H9 (cell line): ENCODE data around the gene FAM3A. TPM values are rescaled to one million over a fixed set of nuclear protein-coding genes. Genes with fewer than 3 reads are reported as not detected.

Experiments used
- DNase-seq: peaks from one replicate; pipeline ENCODE4 v3.0.0-alpha.2; 2017
- H2AFZ ChIP-seq: one replicate; pipeline ENCODE4 v1.6.1; 2013; ENCODE audit warnings: mild to moderate bottlenecking, low read length, control low read depth, moderate library complexity
- H2AK5ac ChIP-seq: 2 replicates; pipeline ENCODE4 v1.6.1; 2013; ENCODE audit warnings: low read length, control low read depth, mixed read lengths; ENCODE audit not compliant: insufficient read length
- H2BK120ac ChIP-seq: one replicate; pipeline ENCODE4 v1.6.1; 2013; ENCODE audit warnings: low read depth, mild to moderate bottlenecking, low read length, control low read depth, inconsistent platforms; ENCODE audit not compliant: poor library complexity, severe bottlenecking
- H2BK12ac ChIP-seq: 2 replicates; pipeline ENCODE4 v1.6.1; 2013; ENCODE audit warnings: low read length, control low read depth, mixed read lengths, low read depth; ENCODE audit not compliant: insufficient read length
- H2BK15ac ChIP-seq: 2 replicates; pipeline ENCODE4 v1.6.1; 2013; ENCODE audit warnings: low read depth, low read length, control low read depth
- H2BK20ac ChIP-seq: one replicate; pipeline ENCODE4 v1.6.1; 2013; ENCODE audit warnings: low read depth, mild to moderate bottlenecking, low read length, control low read depth, inconsistent platforms; ENCODE audit not compliant: poor library complexity, severe bottlenecking
- H2BK5ac ChIP-seq: 2 replicates; pipeline ENCODE4 v1.6.1; 2013; ENCODE audit warnings: low read length, control low read depth, mixed read lengths; ENCODE audit not compliant: insufficient read length
- H3K14ac ChIP-seq: 2 replicates; pipeline ENCODE4 v1.6.1; 2013; ENCODE audit warnings: low read length, control low read depth; ENCODE audit not compliant: insufficient read depth
- H3K18ac ChIP-seq: 2 replicates; pipeline ENCODE4 v1.6.1; 2013; ENCODE audit warnings: low read depth, mild to moderate bottlenecking, mixed read lengths, low read length, control low read depth; ENCODE audit not compliant: insufficient read length
- H3K23ac ChIP-seq: 2 replicates; pipeline ENCODE4 v1.6.1; 2013; ENCODE audit warnings: low read length, control low read depth, mixed read lengths, low read depth; ENCODE audit not compliant: insufficient read length
- H3K23me2 ChIP-seq: 2 replicates; pipeline ENCODE4 v1.6.1; 2013; ENCODE audit warnings: low read depth, mild to moderate bottlenecking, mixed read lengths, low read length, control low read depth; ENCODE audit not compliant: insufficient read length, poor library complexity, severe bottlenecking
- H3K27ac ChIP-seq: 2 replicates; pipeline ENCODE4 v1.5.1; 2013; ENCODE audit warnings: low read length, control low read depth, mixed read lengths, low read depth; ENCODE audit not compliant: insufficient read length
- H3K27me3 ChIP-seq: 2 replicates; pipeline ENCODE4 v1.6.1; 2013; ENCODE audit warnings: low read length, control low read depth, inconsistent platforms; ENCODE audit not compliant: insufficient read depth
- H3K4ac ChIP-seq: 2 replicates; pipeline ENCODE4 v1.6.1; 2013; ENCODE audit warnings: low read depth, mild to moderate bottlenecking, control low read depth, inconsistent platforms, low read length, moderate library complexity
- H3K4me1 ChIP-seq: 2 replicates; pipeline ENCODE4 v1.6.1; 2013; ENCODE audit warnings: low read length, control low read depth, inconsistent platforms; ENCODE audit not compliant: insufficient read depth
- H3K4me2 ChIP-seq: 2 replicates; pipeline ENCODE4 v1.6.1; 2013; ENCODE audit warnings: low read length, control low read depth, mixed read lengths; ENCODE audit not compliant: insufficient read length, insufficient read depth
- H3K56ac ChIP-seq: 2 replicates; pipeline ENCODE4 v1.6.1; 2013; ENCODE audit warnings: low read depth, mild to moderate bottlenecking, mixed read lengths, low read length, control low read depth; ENCODE audit not compliant: insufficient read length
- H3K79me1 ChIP-seq: 2 replicates; pipeline ENCODE4 v1.6.1; 2013; ENCODE audit warnings: low read depth, mild to moderate bottlenecking, moderate library complexity, low read length, control low read depth, inconsistent platforms; ENCODE audit not compliant: insufficient read depth, poor library complexity, severe bottlenecking
- H3K79me2 ChIP-seq: 2 replicates; pipeline ENCODE4 v1.6.1; 2013; ENCODE audit warnings: low read length, control low read depth, inconsistent platforms; ENCODE audit not compliant: insufficient read depth
- H3K9ac ChIP-seq: 2 replicates; pipeline ENCODE4 v1.6.1; 2013; ENCODE audit warnings: low read length, control low read depth, mixed read lengths; ENCODE audit not compliant: insufficient read length; ENCODE audit errors: extremely low read depth
- H3K9me3 ChIP-seq: one replicate; pipeline ENCODE4 v1.6.1; 2013; ENCODE audit warnings: low read depth, low read length, inconsistent platforms; ENCODE audit not compliant: control insufficient read depth
- H3T11ph ChIP-seq: one replicate; pipeline ENCODE4 v1.6.1; 2013; ENCODE audit warnings: mild to moderate bottlenecking, low read length, control low read depth, inconsistent platforms
- H4K20me1 ChIP-seq: one replicate; pipeline ENCODE4 v1.6.1; 2013; ENCODE audit not compliant: control insufficient read depth, insufficient read length, insufficient read depth
- H4K5ac ChIP-seq: 2 replicates; pipeline ENCODE4 v1.6.1; 2013; ENCODE audit warnings: low read depth, mild to moderate bottlenecking, mixed read lengths, low read length, control low read depth; ENCODE audit not compliant: insufficient read length
- H4K8ac ChIP-seq: replicated peaks from 2 replicates; pipeline ENCODE4 v1.6.1; 2013; ENCODE audit warnings: low read length, control low read depth, mixed read lengths, low read depth; ENCODE audit not compliant: insufficient read length
- H4K91ac ChIP-seq: 2 replicates; pipeline ENCODE4 v1.6.1; 2013; ENCODE audit warnings: low read depth, mild to moderate bottlenecking, moderate library complexity, mixed read lengths, low read length, control low read depth; ENCODE audit not compliant: insufficient read length
- H3K27ac Mint-ChIP-seq, 3 experiments: 2 replicates in 2 of 3; 3 replicates in 1 of 3; pipeline ENCODE4 v1.8.0; 2020 to 2021; ENCODE audit warnings: mixed read lengths in 3 of 3, mild to moderate bottlenecking in 1 of 3, moderate library complexity in 1 of 3
- H3K27me3 Mint-ChIP-seq: 2 replicates; pipeline ENCODE4 v1.8.0; 2021; ENCODE audit warnings: low read depth, mild to moderate bottlenecking, moderate library complexity, mixed read lengths
- H3K36me3 Mint-ChIP-seq, 3 experiments: 2 replicates in 2 of 3; 3 replicates in 1 of 3; pipeline ENCODE4 v1.8.0; 2020 to 2021; ENCODE audit warnings: low read depth in 3 of 3, mixed read lengths in 3 of 3; ENCODE audit not compliant: insufficient read depth in 1 of 3
- H3K4me1 Mint-ChIP-seq, 2 experiments: 2 replicates each; pipeline ENCODE4 v1.8.0; 2020; ENCODE audit warnings: mixed read lengths in 2 of 2
- H3K4me3 Mint-ChIP-seq, 2 experiments: 2 replicates in 1 of 2; 3 replicates in 1 of 2; pipeline ENCODE4 v1.8.0; 2020 to 2021; ENCODE audit warnings: mild to moderate bottlenecking in 2 of 2, mixed read lengths in 2 of 2, moderate library complexity in 1 of 2
- H3K9me3 Mint-ChIP-seq, 2 experiments: 2 replicates in 1 of 2; 3 replicates in 1 of 2; pipeline ENCODE4 v1.8.0; 2020; ENCODE audit warnings: mild to moderate bottlenecking in 2 of 2, mixed read lengths in 2 of 2, moderate library complexity in 1 of 2
- CTCF ChIP-seq: fragments of 200-600 bp; sonication (generic); conservative IDR thresholded peaks from 3 replicates; pipeline ENCODE4 v1.8.0; 2021; ENCODE audit warnings: antibody characterized with exemption, mild to moderate bottlenecking
- WGBS: extraction: QIAGEN DNeasy Blood & Tissue Kit; methylation state at CpG from one replicate; pipeline ENCODE4 v1.1.7; 2013; ENCODE audit warnings: missing lambda C conversion rate, low lambda C conversion rate, mixed read lengths; ENCODE audit not compliant: insufficient read length; ENCODE audit errors: extremely low coverage; 5-methylcytosine and 5-hydroxymethylcytosine counted together
- total RNA-seq: library from RNA; stranded (reverse); gene quantifications from 2 replicates; pipeline ENCODE4 v1.2.1, GENCODE V29; 2021

The FAM3A gene
- total RNA-seq, 1 experiment from 2014 or later, result 22.8 TPM

GRCh38 chrX:154512879-154513553 lies 3.0 kb downstream of the FAM3A start:
- Histone ChIP-seq H4K20me1 (no peaks in the 10 kb centered on the region), H2BK120ac (no peak overlapping the region), H3K4ac (no peak overlapping the region), H3K27ac (no peak overlapping the region), H3T11ph (no peak overlapping the region), H4K91ac (no peak overlapping the region), H2BK20ac (no peak overlapping the region), H3K79me1 (no peaks in the 10 kb centered on the region), H3K9me3 (peaks cover 24% of the 10 kb centered on the region), H2AFZ (no peak overlapping the region), H3K4me1 (no peaks in the 10 kb centered on the region), H2BK5ac (no peak overlapping the region), H3K18ac (no peak overlapping the region), H3K23me2 (peaks cover 15% of the 10 kb centered on the region), H4K8ac (no peak overlapping the region), H2BK15ac (no peak overlapping the region), H3K4me2 (no peak overlapping the region), H3K79me2 (no peaks in the 10 kb centered on the region), H3K23ac (no peak overlapping the region), H4K5ac (no peak overlapping the region), H3K9ac (no peak overlapping the region), H3K27me3 (no peaks in the 10 kb centered on the region), H2AK5ac (no peak overlapping the region), H2BK12ac (no peak overlapping the region), H3K56ac (no peak overlapping the region), H3K14ac (no peak overlapping the region)
- H3K4me1 Mint-ChIP-seq, result peaks cover 11 to 14% of the 10 kb centered on the region in 2 experiments
- no peak overlapping the region for H3K27ac Mint-ChIP-seq
- H3K9me3 Mint-ChIP-seq, result peaks cover 58 to 66% of the 10 kb centered on the region in 2 experiments
- DNase-seq, result no peak
- no CpG with 5 or more reads among the region's 16 CpGs for WGBS
- H3K27me3 Mint-ChIP-seq, result peaks cover 3% of the 10 kb centered on the region; the same call in 1 of the 2 replicates
- no peak for TF ChIP-seq CTCF
- H3K4me3 Mint-ChIP-seq, result no peak overlapping the region
- peaks cover 21 to 30% (median 22%) of the 10 kb centered on the region in 3 experiments for H3K36me3 Mint-ChIP-seq
